Smooth muscle cell (in vitro differentiated cells): Measurements from ENCODE around the gene PNCK. TPM values are rescaled to one million over a fixed set of nuclear protein-coding genes. Genes with fewer than 3 reads are reported as not detected.

Source experiments
- DNase-seq: peaks from one replicate; lab custom pipeline; 2025; ENCODE audit not compliant: unreplicated experiment; lab: John Stamatoyannopoulos, UW
- H2AFZ ChIP-seq: fragments of 200-600 bp; sonication (generic); 2 replicates; pipeline ENCODE4 v1.6.0; 2016; ENCODE audit warnings: antibody characterized with exemption, low read depth, mild to moderate bottlenecking
- H3F3A ChIP-seq: fragments of 200-600 bp; sonication (generic); 2 replicates; pipeline ENCODE4 v1.6.0; 2017; ENCODE audit warnings: antibody characterized with exemption, low read depth
- H3K27ac ChIP-seq: fragments of 200-600 bp; sonication (generic); 2 replicates; pipeline ENCODE4 v1.5.1; 2016; ENCODE audit warnings: low read depth, mild to moderate bottlenecking
- H3K27me3 ChIP-seq: fragments of 200-600 bp; sonication (generic); 2 replicates; pipeline ENCODE4 v1.6.1; 2016; ENCODE audit warnings: low read depth, mild to moderate bottlenecking
- H3K36me3 ChIP-seq: fragments of 200-600 bp; sonication (generic); 2 replicates; pipeline ENCODE4 v1.5.1; 2016; ENCODE audit warnings: low read depth
- H3K4me1 ChIP-seq: fragments of 200-600 bp; sonication (generic); 2 replicates; pipeline ENCODE4 v1.5.1; 2016; ENCODE audit warnings: low read depth
- H3K4me2 ChIP-seq: fragments of 200-600 bp; sonication (generic); 2 replicates; pipeline ENCODE4 v1.6.0; 2016; ENCODE audit warnings: mild to moderate bottlenecking
- H3K4me3 ChIP-seq: fragments of 200-600 bp; sonication (generic); 2 replicates; pipeline ENCODE4 v1.5.1; 2016; ENCODE audit warnings: mild to moderate bottlenecking
- H3K79me2 ChIP-seq: fragments of 200-600 bp; sonication (generic); 2 replicates; pipeline ENCODE4 v1.6.0; 2016; ENCODE audit warnings: low read depth, mild to moderate bottlenecking
- H3K9ac ChIP-seq: fragments of 200-600 bp; sonication (generic); 2 replicates; pipeline ENCODE4 v1.6.0; 2016; ENCODE audit warnings: low read depth
- H3K9me3 ChIP-seq: fragments of 200-600 bp; sonication (generic); replicated peaks from 2 replicates; pipeline ENCODE4 v1.5.1; 2016; ENCODE audit warnings: low read depth
- H4K20me1 ChIP-seq: fragments of 200-600 bp; sonication (generic); 2 replicates; pipeline ENCODE4 v1.6.0; 2016; ENCODE audit warnings: low read depth
- WGBS: methylation state at CpG from one replicate; pipeline ENCODE4 v1.1.7; 2016; ENCODE audit warnings: low lambda C conversion rate; 5-methylcytosine and 5-hydroxymethylcytosine counted together
- polyA plus RNA-seq: library from polyadenylated mRNA; unstranded; fragments of >200 nt; fragmentation: Nextera tagmentation; extraction: Ambion mirVana; gene quantifications from 2 replicates; pipeline ENCODE4 v1.2.1, GENCODE V29; 2016
- total RNA-seq: library from RNA; depleted of rRNA; stranded (reverse); fragments of >200 nt; gene quantifications from 2 replicates; pipeline ENCODE4 v1.2.3, GENCODE V29; 2014
- TF ChIP-seq, protein P1 (sequence below): fragments of 200-600 bp; sonication (generic); IDR thresholded peaks from 2 replicates; pipeline ENCODE4 v1.5.1; 2017; ENCODE audit warnings: borderline replicate concordance, mild to moderate bottlenecking, antibody characterized with exemption; ENCODE audit not compliant: insufficient read depth, poor library complexity, severe bottlenecking

Gene PNCK
- total and polyA plus RNA-seq, 2 experiments from 2014 or later = 2.8 to 4.0 TPM

DNA sequence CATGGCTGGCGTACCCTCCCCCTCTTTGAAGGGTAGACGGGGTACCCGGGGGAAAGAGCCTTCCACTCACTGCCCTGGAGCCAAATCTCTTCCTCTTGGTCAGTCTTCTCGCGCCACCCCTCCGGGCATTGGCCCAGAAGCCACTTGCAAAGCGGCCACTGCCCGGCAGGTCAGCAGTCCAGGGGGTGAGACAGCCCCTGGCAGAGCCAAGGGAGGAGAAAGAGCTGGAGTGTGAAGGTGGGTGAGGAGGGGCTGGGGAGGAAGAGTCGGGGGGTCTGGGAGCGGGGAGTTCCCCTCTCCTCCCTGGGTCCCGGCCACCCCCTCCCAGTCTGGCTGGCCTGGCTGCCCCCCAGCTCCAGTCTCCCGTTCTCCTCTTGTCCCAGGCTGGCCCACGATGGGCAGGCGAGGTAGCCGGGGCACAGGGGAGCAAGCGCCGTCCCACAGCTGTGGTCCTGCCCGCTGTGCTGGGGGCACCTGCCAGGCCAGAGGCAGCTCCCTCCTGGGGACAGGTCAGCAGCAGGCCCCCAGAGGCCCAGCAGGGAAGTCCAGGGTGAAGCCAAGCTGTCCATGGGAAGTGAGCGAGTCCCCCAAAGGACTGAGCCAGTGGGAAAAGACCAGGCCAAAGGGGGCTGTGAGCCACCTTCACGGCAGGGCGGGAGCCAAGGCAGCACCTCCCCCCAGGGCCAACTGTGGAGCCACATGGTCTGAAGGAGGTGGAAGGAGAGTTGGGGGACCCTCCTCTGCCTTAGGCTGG is 48.2 kb downstream of the PNCK start:
- Histone ChIP-seq H3K27me3 (no peaks in the 10 kb centered on the region), H2AFZ (no peak overlapping the region), H4K20me1 (no peaks in the 10 kb centered on the region), H3K4me3 (no peak overlapping the region), H3F3A (no peaks in the 10 kb centered on the region), H3K9me3 (no peaks in the 10 kb centered on the region), H3K79me2 (no peaks in the 10 kb centered on the region), H3K4me1 (no peaks in the 10 kb centered on the region), H3K27ac (no peak overlapping the region), H3K9ac (no peak overlapping the region), H3K4me2 (no peak overlapping the region), H3K36me3 (no peaks in the 10 kb centered on the region)
- WGBS = 88% methylated on average over 16 of the region's 21 CpGs
- TF ChIP-seq, protein P1, sequence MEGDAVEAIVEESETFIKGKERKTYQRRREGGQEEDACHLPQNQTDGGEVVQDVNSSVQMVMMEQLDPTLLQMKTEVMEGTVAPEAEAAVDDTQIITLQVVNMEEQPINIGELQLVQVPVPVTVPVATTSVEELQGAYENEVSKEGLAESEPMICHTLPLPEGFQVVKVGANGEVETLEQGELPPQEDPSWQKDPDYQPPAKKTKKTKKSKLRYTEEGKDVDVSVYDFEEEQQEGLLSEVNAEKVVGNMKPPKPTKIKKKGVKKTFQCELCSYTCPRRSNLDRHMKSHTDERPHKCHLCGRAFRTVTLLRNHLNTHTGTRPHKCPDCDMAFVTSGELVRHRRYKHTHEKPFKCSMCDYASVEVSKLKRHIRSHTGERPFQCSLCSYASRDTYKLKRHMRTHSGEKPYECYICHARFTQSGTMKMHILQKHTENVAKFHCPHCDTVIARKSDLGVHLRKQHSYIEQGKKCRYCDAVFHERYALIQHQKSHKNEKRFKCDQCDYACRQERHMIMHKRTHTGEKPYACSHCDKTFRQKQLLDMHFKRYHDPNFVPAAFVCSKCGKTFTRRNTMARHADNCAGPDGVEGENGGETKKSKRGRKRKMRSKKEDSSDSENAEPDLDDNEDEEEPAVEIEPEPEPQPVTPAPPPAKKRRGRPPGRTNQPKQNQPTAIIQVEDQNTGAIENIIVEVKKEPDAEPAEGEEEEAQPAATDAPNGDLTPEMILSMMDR = no peak
- DNase-seq = no peak

DNA sequence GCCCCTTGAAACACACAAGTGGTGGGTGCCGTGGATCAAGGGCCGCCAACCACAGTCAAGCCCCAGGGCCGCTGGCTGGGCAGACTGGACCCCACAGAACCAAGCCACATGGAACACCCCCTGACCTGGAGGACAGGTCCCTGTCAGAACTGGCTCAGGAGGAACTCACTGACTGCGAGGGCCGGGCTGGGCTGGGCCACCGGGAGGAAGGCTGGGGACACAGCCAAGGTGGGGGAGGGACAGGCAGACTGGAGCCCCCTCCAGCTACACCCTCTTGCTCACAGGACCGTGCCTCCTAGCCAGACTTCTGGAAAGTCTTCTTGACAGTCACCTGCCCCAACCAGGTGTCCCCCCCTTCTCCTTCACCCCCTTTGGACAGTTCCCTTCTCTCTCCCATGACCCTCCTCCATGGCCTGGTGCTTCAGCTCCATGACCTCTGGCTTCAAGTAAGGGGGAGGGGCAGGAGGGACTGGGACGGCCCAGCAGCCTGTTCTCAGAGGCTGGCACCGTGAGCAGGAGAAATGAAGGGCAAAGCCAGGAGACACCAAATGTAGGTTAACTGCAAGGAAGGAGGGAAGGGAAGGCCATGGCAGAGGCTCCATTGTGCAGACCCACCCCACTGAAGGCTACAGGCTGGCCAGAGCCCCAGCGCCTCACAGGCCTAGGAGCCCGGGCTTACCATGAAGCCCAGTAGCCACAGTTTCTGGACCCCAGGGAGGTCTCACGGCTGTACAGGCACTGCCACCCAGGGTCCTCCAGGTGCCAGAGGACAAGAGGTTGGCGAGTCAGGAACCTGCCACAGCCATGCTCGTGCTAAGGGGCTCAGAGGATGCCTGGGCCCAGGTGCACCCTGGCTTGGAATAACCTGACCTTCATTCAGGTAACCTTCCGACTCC is 49.2 kb downstream of the PNCK start:
- H3K4me2 ChIP-seq = no peak overlapping the region
- no peaks in the 10 kb centered on the region for H3K36me3 ChIP-seq
- no peaks in the 10 kb centered on the region for H3K9me3 ChIP-seq
- H3K27ac ChIP-seq = no peak overlapping the region
- no peaks in the 10 kb centered on the region for H3K79me2 ChIP-seq
- no peaks in the 10 kb centered on the region for H3K4me1 ChIP-seq
- H2AFZ ChIP-seq = no peak overlapping the region
- no peak for DNase-seq
- no peaks in the 10 kb centered on the region for H4K20me1 ChIP-seq
- no peaks in the 10 kb centered on the region for H3K27me3 ChIP-seq
- 87% methylated on average over 12 of the region's 15 CpGs for WGBS
- no peak overlapping the region for H3K4me3 ChIP-seq
- H3K9ac ChIP-seq = no peak overlapping the region
- TF ChIP-seq, protein P1 = no peak
- no peaks in the 10 kb centered on the region for H3F3A ChIP-seq

DNA sequence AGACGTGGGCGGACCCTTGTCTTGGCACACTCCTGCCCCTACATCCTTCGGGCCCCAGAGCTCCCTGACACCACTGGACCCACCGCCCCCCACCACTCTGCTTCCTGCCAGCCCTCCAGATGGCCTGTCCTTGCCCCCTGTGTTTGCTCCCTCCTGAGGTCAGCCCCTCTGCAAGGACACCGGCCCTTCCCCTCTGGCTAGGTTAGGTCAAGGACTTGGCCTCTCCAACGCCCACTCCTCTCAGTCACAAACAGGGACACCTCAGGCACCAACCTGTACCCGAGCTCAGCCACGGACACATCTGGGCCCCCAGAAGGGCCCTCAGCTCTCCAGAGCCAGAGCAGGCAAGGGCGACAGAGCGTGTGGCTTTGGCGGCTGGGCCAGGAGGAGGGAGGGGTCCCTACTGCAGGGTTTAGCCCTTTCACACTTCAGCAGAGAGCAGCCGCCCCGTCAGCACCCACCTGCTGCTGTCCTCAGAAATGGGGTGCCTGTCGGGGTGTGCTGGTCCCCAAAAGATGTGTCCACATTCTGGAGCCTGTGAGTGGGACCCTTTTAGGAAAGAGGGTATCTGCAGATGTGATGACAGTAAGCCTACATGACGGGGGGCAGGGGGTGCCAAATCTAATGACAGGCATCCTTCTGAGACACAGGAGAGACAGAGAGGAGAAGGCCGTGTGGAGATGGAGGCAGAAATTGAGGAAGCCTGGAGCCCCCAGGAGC is 50.1 kb downstream of the PNCK start:
- Histone ChIP-seq H3K27me3 (no peaks in the 10 kb centered on the region), H3K4me2 (no peak overlapping the region), H3K27ac (no peak overlapping the region), H3F3A (no peaks in the 10 kb centered on the region), H3K79me2 (no peaks in the 10 kb centered on the region), H3K4me1 (no peaks in the 10 kb centered on the region), H3K9me3 (no peaks in the 10 kb centered on the region), H3K4me3 (no peak overlapping the region), H4K20me1 (no peaks in the 10 kb centered on the region), H2AFZ (no peak overlapping the region), H3K36me3 (no peaks in the 10 kb centered on the region), H3K9ac (no peak overlapping the region)
- 75% methylated on average over 16 of the region's 16 CpGs for WGBS
- DNase-seq = no peak
- TF ChIP-seq, protein P1 = no peak
